GM21367 (cell line): ENCODE data around the gene PAGE2.
"Not testable (repeated sequence)": the region's sequence is repeated elsewhere in the genome, so short reads cannot be mapped to it uniquely, and the experiment has no call there.

ENCODE experiments used
- ATAC-seq: cut with Tn5 transposase; IDR thresholded peaks from one replicate; pipeline ENCODE4 v1.9.1; 2021; ENCODE audit not compliant: unreplicated experiment

Gene PAGE2

DNA sequence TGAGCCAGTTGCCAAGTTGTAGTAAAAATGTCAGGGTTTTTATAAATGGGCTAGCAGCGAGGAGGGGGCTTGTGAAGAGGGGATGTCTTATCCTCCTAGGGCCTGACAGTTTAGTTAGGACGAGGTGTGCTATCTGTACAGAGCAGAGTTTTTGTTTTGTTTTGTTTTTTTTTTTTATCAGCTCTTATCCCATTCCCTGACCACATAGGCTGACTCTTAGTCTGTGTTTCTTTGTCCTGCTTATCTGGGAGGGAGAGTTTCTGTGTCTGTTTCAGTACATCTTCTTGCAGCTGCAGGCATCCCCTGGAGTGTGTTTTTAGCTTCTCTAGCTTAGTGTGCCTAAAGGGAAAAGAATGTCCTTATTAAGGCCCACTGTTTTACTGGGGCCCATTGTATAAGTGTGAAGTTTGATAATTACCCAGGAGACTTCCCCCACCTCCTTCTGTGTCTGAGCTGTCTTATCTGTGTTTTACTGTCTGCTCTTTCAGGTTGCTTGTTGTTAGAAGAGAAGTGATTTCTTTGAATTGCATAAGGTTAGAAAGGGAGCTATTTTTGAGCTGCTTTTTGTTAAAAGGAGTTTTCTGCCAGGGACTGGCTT lies 32.0 kb downstream of the PAGE2 start:
- ATAC-seq, result no peak

DNA sequence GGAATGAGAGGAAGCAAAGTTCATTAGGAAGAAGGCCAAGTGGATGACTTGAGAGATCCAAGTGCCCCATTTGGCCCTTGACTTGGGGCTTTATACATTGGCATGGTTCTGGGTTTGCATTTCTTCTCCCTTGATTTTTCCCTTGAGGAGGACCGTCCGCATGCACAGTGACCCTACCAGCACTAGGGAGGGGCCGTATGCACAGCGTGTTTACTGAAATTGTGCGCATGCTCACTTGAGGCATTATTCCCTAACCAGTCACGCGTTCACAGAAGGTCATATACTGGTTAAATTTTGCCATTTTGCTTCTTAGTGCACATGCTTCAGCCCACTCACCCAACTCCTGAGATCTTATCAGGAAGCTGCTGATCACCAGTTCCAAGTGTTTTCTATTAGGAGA lies 35.1 kb downstream of the PAGE2 start:
- no peak for ATAC-seq

DNA sequence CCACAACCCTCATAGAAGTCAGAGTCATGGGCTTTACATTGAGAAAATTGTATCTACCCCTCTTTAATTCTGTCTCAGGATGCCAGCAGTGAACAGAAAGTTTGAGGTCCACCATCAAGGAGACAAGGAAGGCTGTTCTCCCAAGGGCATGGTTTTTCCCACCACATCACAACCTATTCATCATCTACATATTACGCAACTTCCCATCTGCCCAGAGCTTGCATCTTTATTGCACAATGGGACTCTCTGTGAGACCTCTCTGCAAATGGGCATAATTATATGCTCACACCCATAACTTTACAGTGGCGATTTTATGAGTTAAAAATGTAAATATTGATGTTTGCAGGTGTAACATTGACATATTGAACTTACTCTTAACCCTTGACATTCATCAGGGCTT lies 38.9 kb downstream of the PAGE2 start:
- ATAC-seq, result no peak

DNA sequence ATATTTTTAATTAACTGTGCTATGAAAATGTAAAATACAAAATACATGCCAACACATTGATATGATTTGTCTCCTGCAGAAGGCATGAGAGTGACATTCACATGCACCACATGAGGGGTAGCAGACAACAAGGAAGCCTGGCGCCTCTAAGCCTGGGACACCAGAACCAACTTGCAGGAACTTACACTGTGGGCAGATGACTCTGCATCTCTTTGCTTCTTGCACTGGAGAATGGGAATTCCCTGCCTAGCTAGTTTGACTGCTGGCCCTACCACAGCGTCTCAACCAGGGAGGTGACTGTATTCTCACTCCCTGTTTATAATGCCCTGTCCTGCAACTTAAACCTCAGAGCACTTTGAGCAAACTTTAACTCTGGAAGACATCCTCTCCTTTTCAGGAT lies 40.5 kb downstream of the PAGE2 start:
- no peak for ATAC-seq

DNA sequence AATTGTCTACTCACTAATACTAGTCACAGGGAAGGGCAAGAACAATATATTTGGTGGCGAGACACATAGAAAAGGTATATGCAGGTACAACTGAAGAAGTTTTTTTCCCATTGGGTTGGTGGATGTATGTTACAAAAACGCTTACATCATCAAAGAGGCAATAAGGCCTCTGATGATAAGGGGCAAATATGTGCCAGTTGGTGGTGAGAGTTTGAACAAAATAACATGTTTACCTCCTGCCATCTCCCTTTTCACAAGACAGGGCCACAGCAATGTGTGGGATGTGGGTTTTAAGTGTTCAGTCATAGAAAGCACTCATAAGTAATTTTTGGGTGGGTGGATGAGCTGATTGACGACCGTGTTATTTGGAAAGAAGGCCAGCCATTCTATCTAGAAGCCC lies 41.7 kb downstream of the PAGE2 start:
- no peak for ATAC-seq

DNA sequence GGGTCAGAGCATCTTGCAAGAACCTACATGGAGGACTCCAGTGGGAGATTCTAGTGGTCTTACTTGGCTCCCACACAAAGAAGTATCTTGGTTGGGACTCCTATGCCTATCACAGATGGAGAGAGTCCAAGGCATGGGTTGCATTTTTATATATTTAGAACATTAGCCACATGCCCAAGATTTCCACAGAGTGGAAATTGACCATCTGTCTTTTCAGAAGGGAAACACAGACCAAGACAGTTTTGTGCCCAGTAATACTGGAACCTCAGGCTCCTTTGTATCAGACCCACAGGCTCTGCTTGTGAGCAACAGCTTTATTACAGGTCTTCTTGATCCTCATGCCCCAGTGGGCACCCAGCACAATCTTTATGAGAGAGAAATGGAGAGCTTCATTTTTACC lies 43.6 kb downstream of the PAGE2 start:
- no peak for ATAC-seq

DNA sequence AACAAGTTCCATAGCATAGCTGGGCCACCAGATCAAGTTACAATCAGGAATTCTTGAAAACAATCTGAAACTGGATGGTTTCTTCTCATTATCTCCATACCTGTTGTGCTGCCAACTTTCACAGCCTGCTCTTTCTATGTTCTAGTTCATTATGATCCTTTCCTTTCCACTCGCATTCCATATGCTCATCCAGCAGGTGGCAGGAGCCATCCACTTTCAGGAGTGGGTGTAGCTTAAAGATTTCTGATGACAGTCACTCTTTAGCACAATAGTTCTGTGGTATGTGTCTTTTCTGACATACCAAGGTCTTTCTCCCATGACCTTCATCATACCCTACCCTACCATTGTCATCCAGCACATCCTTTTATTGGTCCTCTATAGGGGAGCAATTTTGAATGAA lies 46.4 kb downstream of the PAGE2 start:
- ATAC-seq, result no peak

DNA sequence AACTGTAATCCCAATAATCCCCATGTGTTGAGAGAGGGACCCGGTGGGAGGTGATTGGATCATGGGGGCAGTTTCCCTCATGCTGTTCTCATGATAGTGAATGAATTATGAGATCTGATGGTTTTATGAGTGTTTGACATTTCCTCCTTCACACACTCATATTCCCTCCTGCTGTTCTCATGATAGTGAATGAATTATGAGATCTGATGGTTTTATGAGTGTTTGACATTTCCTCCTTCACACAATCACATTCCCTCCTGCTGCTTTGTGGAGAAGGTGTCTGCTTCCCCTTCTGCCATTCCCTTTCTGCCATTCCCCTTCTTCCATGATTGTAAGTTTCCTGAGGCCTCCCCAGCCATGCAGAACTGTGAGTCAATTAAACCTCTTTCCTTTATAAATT lies 52.0 kb downstream of the PAGE2 start:
- ATAC-seq, result not testable (repeated sequence)
